ENCODE measurements around the gene REG4. TPM values are rescaled to one million over a fixed set of nuclear protein-coding genes. Genes with fewer than 3 reads are reported as not detected.

The REG4 gene
- total and polyA plus RNA-seq, 10 of the 15 experiments (the other 5 are each of a cell fraction or from before 2014, with no cell fraction given), result not detected

GRCh38 chr1:119829625-119830024 is 18.4 kb upstream of the REG4 start:
- Histone ChIP-seq H3K27me3 (replicated peaks in 1 of 2; ENCODE audit: control insufficient read depth in 2 of 2, insufficient read depth in 2 of 2, low read length in 1 of 2) (no peaks in the 10 kb centered on the region), H3K4me2 (ENCODE audit: control insufficient read depth, insufficient read depth) (no peak overlapping the region), H3K9me3 (replicated peaks; ENCODE audit: control insufficient read depth, insufficient read depth, low read length) (no peaks in the 10 kb centered on the region), H2AFZ (ENCODE audit: control insufficient read depth, low read depth, low read length) (no peak overlapping the region), H3K36me3 (ENCODE audit: control insufficient read depth in 2 of 2, insufficient read depth in 2 of 2, low read length in 1 of 2) (no peaks in the 10 kb centered on the region), H3K4me3 (no peak overlapping the region), H3K27ac (ENCODE audit: control insufficient read depth, insufficient read depth) (no peak overlapping the region), H3K79me2 (ENCODE audit: control insufficient read depth, insufficient read depth, low read length) (no peaks in the 10 kb centered on the region), H3K4me1 (ENCODE audit: control insufficient read depth, insufficient read depth, low read length) (no peaks in the 10 kb centered on the region), H4K20me1 (ENCODE audit: control insufficient read depth, insufficient read depth) (no peaks in the 10 kb centered on the region), H3K9ac (ENCODE audit: control insufficient read depth, insufficient read depth, low read length) (no peak overlapping the region)
- ATAC-seq (no peak), DNase-seq (ENCODE audit: low read depth, low spot score) (no peak), FAIRE-seq (no peak)
- CTCF ChIA-PET, result interaction anchor here (1.6 kb wide), 1 partner anchor 14 kb away, joined by 4 read pairs; no protein-coding TSS in a partner anchor
- in situ Hi-C loops (cut with MboI), result no loop called here
- intact Hi-C loops (cut with micrococcal nuclease; ENCODE audit: unreplicated experiment), result no loop called here
- WGBS (ENCODE audit: insufficient coverage, insufficient replicate concordance, low lambda C conversion rate, missing lambda C conversion rate), result 57% methylated on average over 4 of the region's 4 CpGs
- SMC1A ChIA-PET (ENCODE audit: uncharacterized antibody, unreplicated experiment), result no interaction called here
- POLR2A ChIA-PET, result no interaction called here
- RAD21 ChIA-PET (ENCODE audit: unreplicated experiment), result no interaction called here
- BruUV-seq (replicated peaks), result no TSS peak
- TF ChIP-seq SIX5 (IDR thresholded peaks at IDR 0.05; ENCODE audit: low read depth, low read length, severe bottlenecking) (no peak), TAF1 (IDR thresholded peaks at IDR 0.05; ENCODE audit: borderline replicate concordance, low read depth, low read length) (no peak), ZNF622 (IDR thresholded peaks at IDR 0.05) (no peak), JUNB (IDR thresholded peaks at IDR 0.05) (no peak), KDM1A (IDR thresholded peaks at IDR 0.05; ENCODE audit: borderline replicate concordance) (no peak), ZNF24 (IDR thresholded peaks at IDR 0.05) (no peak), NFIC (IDR thresholded peaks at IDR 0.05; ENCODE audit: low read depth, low read length) (no peak), WRNIP1 (IDR thresholded peaks at IDR 0.05; ENCODE audit: borderline replicate concordance, low read depth, low read length) (no peak), TARDBP (IDR thresholded peaks at IDR 0.05; ENCODE audit: borderline replicate concordance) (no peak), REST (IDR thresholded peaks at IDR 0.05; ENCODE audit: low read depth, low read length) (no peak), CEBPB (IDR thresholded peaks at IDR 0.05; ENCODE audit: borderline replicate concordance in 1 of 2, low read depth in 2 of 2, low read length in 2 of 2) (no peak)
- TF ChIP-seq, protein P1, sequence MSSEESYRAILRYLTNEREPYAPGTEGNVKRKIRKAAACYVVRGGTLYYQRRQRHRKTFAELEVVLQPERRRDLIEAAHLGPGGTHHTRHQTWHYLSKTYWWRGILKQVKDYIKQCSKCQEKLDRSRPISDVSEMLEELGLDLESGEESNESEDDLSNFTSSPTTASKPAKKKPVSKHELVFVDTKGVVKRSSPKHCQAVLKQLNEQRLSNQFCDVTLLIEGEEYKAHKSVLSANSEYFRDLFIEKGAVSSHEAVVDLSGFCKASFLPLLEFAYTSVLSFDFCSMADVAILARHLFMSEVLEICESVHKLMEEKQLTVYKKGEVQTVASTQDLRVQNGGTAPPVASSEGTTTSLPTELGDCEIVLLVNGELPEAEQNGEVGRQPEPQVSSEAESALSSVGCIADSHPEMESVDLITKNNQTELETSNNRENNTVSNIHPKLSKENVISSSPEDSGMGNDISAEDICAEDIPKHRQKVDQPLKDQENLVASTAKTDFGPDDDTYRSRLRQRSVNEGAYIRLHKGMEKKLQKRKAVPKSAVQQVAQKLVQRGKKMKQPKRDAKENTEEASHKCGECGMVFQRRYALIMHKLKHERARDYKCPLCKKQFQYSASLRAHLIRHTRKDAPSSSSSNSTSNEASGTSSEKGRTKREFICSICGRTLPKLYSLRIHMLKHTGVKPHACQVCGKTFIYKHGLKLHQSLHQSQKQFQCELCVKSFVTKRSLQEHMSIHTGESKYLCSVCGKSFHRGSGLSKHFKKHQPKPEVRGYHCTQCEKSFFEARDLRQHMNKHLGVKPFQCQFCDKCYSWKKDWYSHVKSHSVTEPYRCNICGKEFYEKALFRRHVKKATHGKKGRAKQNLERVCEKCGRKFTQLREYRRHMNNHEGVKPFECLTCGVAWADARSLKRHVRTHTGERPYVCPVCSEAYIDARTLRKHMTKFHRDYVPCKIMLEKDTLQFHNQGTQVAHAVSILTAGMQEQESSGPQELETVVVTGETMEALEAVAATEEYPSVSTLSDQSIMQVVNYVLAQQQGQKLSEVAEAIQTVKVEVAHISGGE (CRISPR knock-in tag; IDR thresholded peaks at IDR 0.05), result no peak
- TF ChIP-seq, protein P2, sequence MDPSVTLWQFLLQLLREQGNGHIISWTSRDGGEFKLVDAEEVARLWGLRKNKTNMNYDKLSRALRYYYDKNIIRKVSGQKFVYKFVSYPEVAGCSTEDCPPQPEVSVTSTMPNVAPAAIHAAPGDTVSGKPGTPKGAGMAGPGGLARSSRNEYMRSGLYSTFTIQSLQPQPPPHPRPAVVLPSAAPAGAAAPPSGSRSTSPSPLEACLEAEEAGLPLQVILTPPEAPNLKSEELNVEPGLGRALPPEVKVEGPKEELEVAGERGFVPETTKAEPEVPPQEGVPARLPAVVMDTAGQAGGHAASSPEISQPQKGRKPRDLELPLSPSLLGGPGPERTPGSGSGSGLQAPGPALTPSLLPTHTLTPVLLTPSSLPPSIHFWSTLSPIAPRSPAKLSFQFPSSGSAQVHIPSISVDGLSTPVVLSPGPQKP (IDR thresholded peaks at IDR 0.05; ENCODE audit: low read depth, low read length), result no peak

Measured in GM12878 (cell line).